ENCODE measurements around the gene CAPN1.

GRCh38 chr11:65172600-65172999 lies 9.1 kb upstream of the CAPN1 start:
- no peak for TF ChIP-seq ZNF274 (IDR thresholded peaks at IDR 0.05; ENCODE audit: low read depth, low read length)
- TF ChIP-seq YY1 (IDR thresholded peaks at IDR 0.05; ENCODE audit: insufficient read depth, insufficient read length) = no peak
